CD4-positive, alpha-beta T cell treated with Interleukin-4 for 4 hours (primary cell): ENCODE data around the gene PRKCH.
"Not testable (repeated sequence)": the region's sequence is repeated elsewhere in the genome, so short reads cannot be mapped to it uniquely, and the experiment has no call there.

ENCODE experiments used
- DNase-seq: peaks from one replicate; pipeline ENCODE4 v3.0.0-alpha.2; 2020

PRKCH gene

GRCh38 chr14:61396694-61397093 is 75.3 kb downstream of the PRKCH start:
- DNase-seq = no peak

GRCh38 chr14:61397615-61398014 is 76.2 kb downstream of the PRKCH start:
- no peak for DNase-seq

GRCh38 chr14:61398221-61398620 is 76.8 kb downstream of the PRKCH start:
- DNase-seq = no peak

- DNase-seq = no peak
Measured at GRCh38 chr14:61399365-61399764, 78.0 kb downstream of the PRKCH start.

- no peak for DNase-seq
Measured at GRCh38 chr14:61401461-61401860, 80.1 kb downstream of the PRKCH start.

GRCh38 chr14:61403411-61403810 is 82.0 kb downstream of the PRKCH start:
- peak; percentile 77 for DNase-seq

- no peak for DNase-seq
Measured at GRCh38 chr14:61404637-61405036, 83.3 kb downstream of the PRKCH start.

GRCh38 chr14:61406198-61406597 is 84.8 kb downstream of the PRKCH start:
- DNase-seq = no peak

- peak; percentile 67 for DNase-seq
Measured at GRCh38 chr14:61406675-61407074, 85.3 kb downstream of the PRKCH start.

GRCh38 chr14:61408498-61408897 is 87.1 kb downstream of the PRKCH start:
- DNase-seq = no peak

GRCh38 chr14:61409782-61410181 is 88.4 kb downstream of the PRKCH start:
- no peak for DNase-seq

GRCh38 chr14:61415934-61416333 is 94.6 kb downstream of the PRKCH start:
- DNase-seq = not testable (repeated sequence)

- DNase-seq = no peak
Measured at GRCh38 chr14:61416591-61416990, 95.2 kb downstream of the PRKCH start.

GRCh38 chr14:61417141-61417540 is 95.8 kb downstream of the PRKCH start:
- no peak for DNase-seq

- DNase-seq = no peak
Measured at GRCh38 chr14:61417883-61418455, 96.6 kb downstream of the PRKCH start.

GRCh38 chr14:61418746-61419145 is 97.4 kb downstream of the PRKCH start:
- DNase-seq = no peak

- no peak for DNase-seq
Measured at GRCh38 chr14:61419201-61419600, 97.8 kb downstream of the PRKCH start.

GRCh38 chr14:61420326-61420725 is 98.9 kb downstream of the PRKCH start:
- peak; percentile 65 for DNase-seq

- no peak for DNase-seq
Measured at GRCh38 chr14:61421212-61421923, 100.0 kb downstream of the PRKCH start.

- DNase-seq = no peak
Measured at GRCh38 chr14:61426048-61426447, 104.7 kb downstream of the PRKCH start.

- no peak for DNase-seq
Measured at GRCh38 chr14:61428261-61428660, 106.9 kb downstream of the PRKCH start.

GRCh38 chr14:61429316-61429715 is 107.9 kb downstream of the PRKCH start:
- no peak for DNase-seq

GRCh38 chr14:61430066-61430757 is 108.8 kb downstream of the PRKCH start:
- DNase-seq = no peak

- DNase-seq = no peak
Measured at GRCh38 chr14:61433169-61433568, 111.8 kb downstream of the PRKCH start.
